Neutrophil (primary cell): Measurements from ENCODE around the gene COPS2.
"Not testable (repeated sequence)": the region's sequence is repeated elsewhere in the genome, so short reads cannot be mapped to it uniquely, and the experiment has no call there.

Experiments
- H3K27ac ChIP-seq: fragments of 200-600 bp; sonication (generic); 2 replicates; pipeline ENCODE4 v1.5.1; 2016; ENCODE audit warnings: mild to moderate bottlenecking, moderate library complexity
- H3K27me3 ChIP-seq: fragments of 200-600 bp; sonication (generic); 2 replicates; pipeline ENCODE4 v1.6.0; 2016; ENCODE audit warnings: mild to moderate bottlenecking
- H3K36me3 ChIP-seq: fragments of 200-600 bp; sonication (generic); 2 replicates; pipeline ENCODE4 v1.5.1; 2017
- H3K4me1 ChIP-seq, 2 experiments: fragments of 200-600 bp in 1 of 2; sonication (generic) in 1 of 2; 1 replicate in 1 of 2; 2 replicates in 1 of 2; pipeline versions ENCODE4 v1.5.1 to v1.6.1; 2013 to 2016; ENCODE audit warnings: low read depth in 1 of 2, low read length in 1 of 2, mild to moderate bottlenecking in 1 of 2, moderate library complexity in 1 of 2; ENCODE audit not compliant: control insufficient read depth in 1 of 2, insufficient read depth in 1 of 2
- H3K4me3 ChIP-seq, 2 experiments: fragments of 200-600 bp in 1 of 2; sonication (generic) in 1 of 2; 1 replicate in 1 of 2; 2 replicates in 1 of 2; pipeline ENCODE4 v1.5.1; 2013 to 2016; ENCODE audit warnings: low read depth in 1 of 2, low read length in 1 of 2, mild to moderate bottlenecking in 1 of 2, moderate library complexity in 1 of 2
- H3K9me3 ChIP-seq: fragments of 200-600 bp; sonication (generic); 2 replicates; pipeline ENCODE4 v1.5.1; 2016
- CTCF ChIP-seq: fragments of 200-600 bp; sonication (generic); IDR thresholded peaks from 2 replicates; pipeline ENCODE4 v1.5.1; 2016; ENCODE audit warnings: antibody characterized with exemption

Gene COPS2

GRCh38 chr15:49075881-49076280, 79.5 kb downstream of the COPS2 start:
- Histone ChIP-seq H3K36me3 (no peaks in the 10 kb centered on the region), H3K4me3 (no peak overlapping the region), H3K27ac (no peak overlapping the region), H3K4me1 (no peaks in the 10 kb centered on the region), H3K9me3 (no peaks in the 10 kb centered on the region), H3K27me3 (no peaks in the 10 kb centered on the region)
- TF ChIP-seq CTCF: no peak

GRCh38 chr15:49074589-49075287, 80.7 kb downstream of the COPS2 start:
- not testable (repeated sequence) for H3K36me3 ChIP-seq, H3K27me3 ChIP-seq, H3K4me1 ChIP-seq, H3K4me3 ChIP-seq, H3K27ac ChIP-seq, H3K9me3 ChIP-seq
